Measurements from ENCODE around the gene ZRANB1. TPM values are rescaled to one million over a fixed set of nuclear protein-coding genes. Genes with fewer than 3 reads are reported as not detected.
A peak's percentile ranks its signal among the peaks of the same experiment; 100 is the strongest.

Gene ZRANB1
- total and polyA plus RNA-seq, 2 experiments from 2014 or later: 4.2 to 26.7 TPM

GRCh38 chr10:124967255-124967654 lies 25.3 kb downstream of the ZRANB1 start:
- Histone ChIP-seq H3K4me2 (no peak overlapping the region), H3K9me2 (ENCODE audit: insufficient read depth) (no peaks in the 10 kb centered on the region), H3K36me3 (ENCODE audit: insufficient read depth) (no peaks in the 10 kb centered on the region; the same call in 1 of the 2 replicates), H3F3A (replicated peaks; ENCODE audit: low read depth) (no peaks in the 10 kb centered on the region), H4K20me1 (replicated peaks; ENCODE audit: insufficient read depth) (peaks cover 35% of the 10 kb centered on the region), H3K4me3 (no peak overlapping the region), H3K4me1 (ENCODE audit: insufficient read depth) (no peaks in the 10 kb centered on the region), H3K27me3 (ENCODE audit: insufficient read depth) (no peaks in the 10 kb centered on the region), H3K27ac (ENCODE audit: low read depth) (no peak overlapping the region), H3K79me2 (replicated peaks; ENCODE audit: insufficient read depth) (peaks cover 89% of the 10 kb centered on the region), H2AFZ (no peak overlapping the region)
- Mint-ChIP-seq H3K36me3 (ENCODE audit: low read depth) (peaks cover 19% of the 10 kb centered on the region), H3K4me3 (no peak overlapping the region), H3K9me3 (no peaks in the 10 kb centered on the region), H3K4me1 (no peaks in the 10 kb centered on the region; the same call in 2 of the 3 replicates), H3K27me3 (ENCODE audit: insufficient read depth, low read depth, poor library complexity) (peaks cover 2% of the 10 kb centered on the region), H3K27ac (no peak overlapping the region)
- no peak for ATAC-seq
- TF ChIP-seq ZNF462 (CRISPR knock-in tag; IDR thresholded peaks at IDR 0.05): no peak
- TF ChIP-seq STAT1 (IDR thresholded peaks at IDR 0.05; ENCODE audit: unreplicated experiment): no peak
- TF ChIP-seq JUNB (IDR thresholded peaks at IDR 0.05; ENCODE audit: unreplicated experiment): peak; percentile 41
- TF ChIP-seq ETS1 (IDR thresholded peaks at IDR 0.05): no peak
- no peak for TF ChIP-seq EZH2phosphoT487 (IDR thresholded peaks at IDR 0.05; ENCODE audit: unreplicated experiment)
- TF ChIP-seq EZH2 (IDR thresholded peaks at IDR 0.05; ENCODE audit: low read depth, unreplicated experiment): no peak
- TF ChIP-seq CTCF (conservative IDR thresholded peaks at IDR 0.05; ENCODE audit: low read depth in 2 of 2): no peak
- TF ChIP-seq POLR2AphosphoS5 (IDR thresholded peaks at IDR 0.05; ENCODE audit: low read depth): no peak
- no peak for DNase-seq (ENCODE audit: low spot score)
